Activated naive CD4-positive, alpha-beta T cell (primary cell): ENCODE measurements around the gene TMEM164.
"Not testable (repeated sequence)": the region's sequence is repeated elsewhere in the genome, so short reads cannot be mapped to it uniquely, and the experiment has no call there.

Experiments
- DNase-seq, 4 experiments: peaks; one replicate each; lab custom pipeline; 2025; lab: John Stamatoyannopoulos, UW

The TMEM164 gene

DNA sequence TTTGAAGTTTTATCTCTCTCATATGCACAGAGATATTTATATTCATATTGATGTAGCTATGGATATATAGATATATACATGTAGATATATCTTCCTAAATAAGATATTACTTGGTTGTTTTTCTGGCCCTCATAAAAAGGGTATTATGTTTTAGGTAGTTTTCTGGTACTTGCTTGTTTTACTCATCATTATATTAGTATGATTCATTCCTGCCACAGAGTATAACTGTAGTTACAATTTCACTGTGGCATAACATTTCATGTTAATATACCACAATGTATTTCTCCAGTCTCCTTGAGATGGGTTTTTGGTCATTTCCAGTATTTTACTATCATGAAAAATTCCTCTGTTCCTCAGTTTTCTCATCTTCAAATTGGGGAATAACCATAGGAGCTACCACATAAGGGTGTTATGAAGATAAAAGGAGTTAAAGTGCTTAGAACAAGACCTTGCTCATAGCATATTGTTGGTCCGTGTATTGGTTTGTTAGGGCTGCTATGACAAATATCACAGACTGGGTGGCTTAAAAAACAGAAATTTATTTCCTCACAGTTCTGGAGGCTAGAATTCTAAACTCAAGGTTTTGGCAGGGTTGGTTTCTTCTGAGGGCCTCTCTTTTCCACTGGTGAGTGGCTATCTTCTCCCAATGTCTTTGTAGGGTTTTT is 129.7 kb downstream of the TMEM164 start:
- DNase-seq: no peak

DNA sequence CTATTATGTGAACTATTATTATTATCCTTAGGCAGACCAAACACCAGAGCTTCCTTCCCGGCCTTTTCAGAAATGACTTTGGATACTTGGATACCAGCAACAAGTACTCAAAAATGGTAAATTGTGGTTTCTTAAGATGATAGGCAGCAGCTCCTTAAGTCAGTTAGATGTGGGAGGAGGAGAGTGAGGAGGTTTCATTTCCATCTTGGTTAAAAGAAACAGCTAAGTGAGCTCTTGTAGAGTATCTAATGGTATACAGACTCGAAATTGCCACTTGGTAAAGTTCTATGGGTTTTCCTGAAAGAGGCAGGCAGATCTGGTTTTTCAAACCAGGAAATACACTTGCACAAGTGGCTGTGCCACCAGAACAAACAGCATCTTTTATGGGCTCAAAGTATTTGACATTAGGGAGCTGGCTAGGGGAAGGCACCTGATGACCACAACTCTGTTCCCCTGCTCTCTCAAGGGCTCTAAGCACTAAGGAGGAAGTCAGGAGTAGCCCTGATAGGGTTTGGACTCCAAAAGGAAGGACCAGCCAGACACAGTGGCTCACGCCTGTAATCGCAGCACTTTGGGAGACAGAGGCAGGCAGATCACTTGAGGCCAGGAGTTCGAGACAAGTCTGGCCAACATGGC is 130.9 kb downstream of the TMEM164 start:
- DNase-seq: no peak

DNA sequence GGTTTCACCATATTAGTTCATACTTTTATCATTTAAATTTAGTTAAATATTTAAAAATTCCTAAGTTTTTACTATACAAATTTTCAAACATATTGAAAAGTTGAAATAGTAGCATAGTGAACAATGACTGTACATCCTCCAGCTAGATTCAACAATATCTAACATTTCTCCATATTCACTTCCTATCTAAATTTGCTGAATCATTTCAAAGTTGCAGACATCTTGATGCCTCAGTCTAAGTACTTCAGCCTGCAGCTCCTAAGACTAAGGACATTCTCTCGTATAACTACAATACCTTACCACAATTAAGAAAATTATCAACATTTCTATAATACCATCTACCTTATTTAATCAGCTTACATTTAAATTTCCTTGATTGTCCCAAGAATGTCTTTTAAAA is 132.7 kb downstream of the TMEM164 start:
- no peak for DNase-seq

DNA sequence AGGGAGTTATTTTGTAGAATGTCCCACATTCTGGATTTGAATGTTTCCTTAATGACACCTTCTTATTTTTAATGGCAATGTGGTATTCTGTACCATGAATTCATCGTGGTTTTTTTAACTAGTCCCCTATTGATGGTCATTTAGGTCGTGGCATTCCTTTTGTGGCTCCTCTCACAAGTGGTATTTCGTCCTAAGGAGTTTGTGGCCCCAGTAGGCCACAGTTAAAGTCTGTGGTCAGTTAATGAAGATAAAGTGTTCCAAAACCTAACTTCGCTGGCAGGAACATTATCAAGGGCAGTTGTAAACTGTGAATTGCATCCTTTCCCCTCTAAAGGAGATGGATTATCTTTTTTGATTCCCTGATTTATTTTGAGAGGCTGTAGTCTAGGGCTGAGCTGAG is 133.2 kb downstream of the TMEM164 start:
- DNase-seq: no peak

DNA sequence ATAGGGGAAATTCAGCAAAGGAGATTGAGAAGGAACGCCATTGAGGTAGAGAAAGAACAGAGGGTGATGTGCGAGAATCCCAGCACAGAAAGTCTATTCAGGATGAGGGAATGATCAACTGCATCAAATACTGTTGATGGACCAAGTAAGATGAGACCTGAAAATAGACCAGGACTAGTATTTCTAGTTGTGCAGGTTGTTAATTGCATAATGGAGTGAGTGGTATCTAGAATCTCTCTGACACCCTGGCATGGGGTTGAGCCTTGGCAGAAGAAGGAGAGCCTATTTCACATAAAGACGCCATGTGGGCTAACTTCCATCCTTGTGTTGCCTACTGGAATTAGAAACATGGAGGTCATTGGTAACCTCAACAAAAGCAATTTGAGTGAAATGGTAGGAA is 135.6 kb downstream of the TMEM164 start:
- DNase-seq: no peak

DNA sequence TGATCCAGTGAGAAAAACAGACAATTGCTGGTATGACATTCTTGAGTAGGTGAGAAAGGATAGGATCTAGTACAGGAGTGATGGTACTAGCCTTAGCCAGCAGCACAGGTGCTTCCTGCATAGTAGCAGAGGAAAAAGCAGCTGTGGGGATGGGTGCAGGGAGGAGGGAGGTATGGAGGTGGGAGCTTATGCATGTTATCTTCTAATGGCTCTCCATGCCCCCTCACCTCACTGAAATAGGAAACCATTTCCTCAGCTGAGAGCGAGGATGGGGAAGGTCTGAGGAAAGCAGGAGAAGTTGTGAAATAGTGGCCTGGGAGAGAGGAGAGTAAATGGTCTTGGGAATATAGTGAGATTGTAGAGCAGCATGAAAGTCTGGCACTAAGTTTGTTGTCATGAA is 136.3 kb downstream of the TMEM164 start:
- no peak for DNase-seq

DNA sequence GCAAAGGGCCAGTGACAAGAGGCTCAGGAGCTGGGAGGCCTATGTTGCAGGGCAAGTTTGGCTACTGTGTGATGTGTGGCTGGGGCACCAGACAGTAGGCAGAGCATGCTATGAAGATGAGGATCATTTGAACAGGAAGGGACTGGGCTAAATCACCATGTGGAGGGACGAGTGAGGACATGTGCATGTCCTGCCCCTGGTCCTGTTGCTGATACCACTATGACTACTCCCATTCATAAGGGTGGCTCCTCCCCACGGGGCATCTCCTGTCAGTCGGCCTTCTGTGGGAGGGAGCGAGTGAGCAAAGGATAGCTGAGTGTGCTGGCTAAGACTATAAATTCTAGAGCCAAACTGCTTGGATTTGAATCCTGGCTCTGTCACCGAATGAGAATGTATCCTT is 139.2 kb downstream of the TMEM164 start:
- no peak for DNase-seq

DNA sequence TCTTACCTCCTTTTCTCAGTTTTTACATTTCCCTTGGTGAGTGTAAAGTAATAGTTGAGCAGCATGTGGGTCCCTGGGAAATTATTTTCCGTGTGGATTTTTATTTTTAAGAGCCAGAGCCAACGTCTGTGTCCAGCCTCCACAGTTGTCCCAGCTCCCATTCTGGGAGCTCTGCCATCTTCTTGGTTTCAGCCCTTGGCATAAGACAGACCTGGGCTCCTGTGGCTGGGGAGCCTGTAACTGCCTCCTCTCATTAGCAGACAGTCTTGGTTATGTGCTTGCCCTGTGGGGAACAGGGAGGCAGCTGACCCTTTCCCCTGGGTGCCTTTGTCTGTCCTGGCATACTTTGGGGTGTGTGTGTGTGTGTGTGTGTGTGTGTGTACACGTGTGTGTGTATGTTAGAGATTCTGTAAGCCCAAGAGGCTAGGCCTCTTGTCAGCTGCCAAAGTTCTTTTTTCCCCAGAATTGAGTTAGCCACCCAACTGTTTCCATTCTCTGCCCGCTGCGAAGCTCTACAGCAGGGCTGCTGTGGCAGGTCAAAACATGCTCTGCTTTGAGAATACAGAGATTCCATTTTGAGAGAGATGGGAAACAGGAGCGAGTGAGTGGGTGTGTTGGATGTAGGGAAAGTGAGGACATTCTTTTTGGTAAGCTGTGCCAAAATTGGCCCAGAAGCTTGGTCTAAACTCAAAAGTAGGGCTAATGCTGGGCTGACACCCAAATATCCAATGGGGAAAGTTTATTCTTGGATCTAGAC is 140.7 kb downstream of the TMEM164 start:
- no peak for DNase-seq

DNA sequence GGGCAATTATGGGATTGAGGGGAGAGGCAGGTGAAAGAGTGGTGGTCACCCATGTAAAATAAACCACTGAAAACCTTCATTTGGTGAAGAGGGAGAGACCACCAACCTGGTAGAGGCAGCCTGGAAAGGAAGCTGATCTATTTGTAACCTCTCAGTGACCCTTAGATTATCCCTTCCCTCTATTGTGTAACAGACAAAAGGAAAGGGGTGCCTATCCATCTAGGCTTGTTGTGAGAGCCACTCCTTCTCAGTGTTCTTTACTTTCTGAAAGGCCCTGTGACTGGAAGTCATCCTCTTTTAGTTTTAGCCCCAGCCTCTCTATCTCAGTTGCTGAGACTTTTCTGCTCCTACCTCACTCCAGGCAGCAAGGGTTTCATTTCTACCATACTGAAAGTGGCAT is 142.4 kb downstream of the TMEM164 start:
- DNase-seq: no peak

DNA sequence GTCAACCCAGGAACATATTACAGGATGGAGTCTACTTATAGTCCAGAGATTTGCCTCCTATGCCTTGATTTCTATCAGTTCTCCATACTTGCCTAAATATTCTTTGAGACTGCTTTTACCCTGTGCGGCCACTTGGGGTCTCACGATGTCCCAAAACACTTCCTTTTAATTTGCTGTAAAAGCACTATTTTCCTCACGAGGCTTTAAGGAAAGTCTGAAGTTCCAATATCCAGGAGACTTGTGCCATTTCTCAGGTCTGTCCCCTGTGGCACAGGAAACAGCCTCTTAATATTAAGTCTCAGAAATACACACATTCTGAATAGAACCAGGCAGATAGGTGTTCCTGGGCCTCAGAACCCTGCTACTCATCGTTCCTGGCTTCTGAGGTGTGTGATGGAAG is 142.9 kb downstream of the TMEM164 start:
- no peak for DNase-seq

DNA sequence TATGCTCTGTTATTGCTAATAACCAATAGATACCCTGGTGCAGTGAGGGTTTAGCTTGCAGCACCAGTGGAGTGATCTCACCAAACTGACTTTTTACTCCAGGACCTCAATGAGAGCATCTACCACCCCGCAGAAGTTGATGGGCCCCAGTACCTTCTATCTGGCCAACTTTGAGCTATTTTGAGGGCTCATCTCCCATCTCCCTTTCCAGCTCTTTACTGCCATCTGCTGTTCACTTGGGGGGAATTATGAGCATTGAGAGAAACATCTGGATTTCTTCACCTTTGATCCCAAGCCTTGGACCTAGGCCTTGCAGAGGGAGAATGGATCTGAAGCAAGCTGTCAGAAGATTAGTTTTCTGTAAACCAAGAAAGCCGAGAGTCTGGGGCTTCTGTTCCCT is 143.6 kb downstream of the TMEM164 start:
- no peak for DNase-seq

DNA sequence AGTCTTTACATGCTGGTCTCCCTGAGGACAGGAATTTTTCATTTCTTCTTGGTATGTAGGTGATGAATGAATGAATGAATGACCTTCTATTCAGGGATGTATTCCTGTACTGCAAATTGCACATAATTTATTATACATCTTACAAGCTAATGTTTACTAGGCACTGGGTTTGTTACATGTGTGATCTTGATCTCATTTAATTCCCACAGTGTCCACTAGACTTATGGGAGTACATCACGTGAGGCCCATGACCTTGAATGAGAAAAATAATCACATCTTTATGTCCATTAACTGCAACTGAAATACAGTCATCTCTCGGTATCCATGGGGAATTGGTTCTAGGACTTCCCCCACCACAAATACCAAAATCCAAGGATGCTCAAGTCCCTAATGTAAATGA is 150.3 kb downstream of the TMEM164 start:
- DNase-seq: no peak

DNA sequence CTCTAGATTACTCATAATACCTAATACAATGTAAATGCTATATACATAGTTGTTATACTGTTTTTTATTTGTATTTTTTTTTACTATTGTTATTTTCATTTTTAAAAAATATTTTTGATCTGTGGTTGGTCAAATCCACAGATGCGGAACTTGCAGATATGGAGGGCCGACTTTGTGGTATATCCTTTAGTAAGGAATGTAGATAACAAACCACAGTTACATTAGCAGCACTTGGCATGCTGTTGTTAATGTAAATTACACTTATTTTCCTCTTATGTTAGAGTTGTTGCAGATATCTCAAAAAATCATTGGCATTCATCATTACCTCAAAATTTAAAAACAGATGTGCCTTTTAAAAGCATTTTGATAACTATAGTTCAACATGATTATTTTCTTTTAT is 151.0 kb downstream of the TMEM164 start:
- no peak for DNase-seq

DNA sequence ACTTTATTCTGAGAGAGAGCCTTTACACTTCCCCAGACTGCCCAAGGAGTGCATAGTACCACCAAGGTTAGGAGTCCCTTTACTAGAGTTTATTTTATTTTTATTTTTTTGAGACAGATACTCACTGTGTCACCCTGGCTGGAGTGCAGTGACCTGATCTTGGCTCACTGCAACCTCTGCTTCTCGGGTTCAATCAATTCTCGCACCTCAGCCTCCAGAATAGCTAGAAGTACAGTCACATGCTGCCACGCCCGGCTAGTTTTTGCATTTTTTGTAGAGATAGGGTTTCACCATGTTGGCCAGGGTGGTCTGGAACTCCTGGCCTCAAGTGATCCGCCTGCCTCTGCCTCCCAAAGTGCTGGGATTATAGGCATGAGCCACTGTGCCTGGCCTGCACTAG is 151.4 kb downstream of the TMEM164 start:
- not testable (repeated sequence) for DNase-seq

DNA sequence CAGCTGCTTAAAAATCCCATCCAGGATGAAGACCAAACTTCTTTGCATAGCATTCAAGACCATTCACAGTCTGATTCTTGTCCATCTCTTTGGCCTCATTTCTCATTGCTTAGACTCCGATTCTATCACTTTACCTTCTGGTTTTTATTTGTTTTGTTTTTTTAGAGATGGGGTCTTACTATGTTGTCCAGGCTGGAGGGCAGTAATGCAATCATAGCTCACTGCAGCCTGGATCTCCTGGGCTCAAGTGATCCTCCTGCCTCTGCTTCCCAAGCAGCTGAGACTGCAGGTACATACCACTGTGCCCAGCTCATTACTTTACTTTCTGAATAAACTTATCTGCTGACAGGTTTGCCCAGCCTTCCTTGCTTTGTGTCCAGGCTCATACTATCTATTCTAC is 152.8 kb downstream of the TMEM164 start:
- DNase-seq: no peak

DNA sequence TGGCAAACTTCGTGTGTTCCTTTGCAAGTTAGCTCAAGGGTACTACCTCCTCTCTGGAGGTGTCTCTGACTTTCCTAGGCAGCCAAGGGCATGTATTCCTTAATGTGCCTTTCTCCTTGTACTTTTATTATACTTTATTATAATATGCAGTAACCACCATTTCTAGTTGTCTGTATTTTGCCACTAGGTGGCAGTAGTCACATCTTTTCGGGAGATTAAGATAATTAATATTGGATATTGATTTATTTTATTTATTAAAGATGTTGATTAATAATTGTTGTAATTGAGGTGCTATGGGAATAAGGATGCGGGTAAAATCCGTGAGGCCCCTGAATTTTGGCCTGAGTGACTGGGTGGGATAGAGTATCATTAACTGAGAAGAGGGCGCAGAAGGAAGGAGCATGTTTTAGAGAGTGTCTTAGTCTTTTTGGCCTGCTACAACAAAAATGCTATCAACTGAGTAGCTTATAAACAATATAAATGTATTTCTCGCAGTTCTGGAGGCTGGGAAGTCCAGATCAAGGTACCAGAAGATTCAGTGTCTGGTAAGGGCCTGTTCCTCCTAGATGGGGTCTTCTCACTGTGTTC is 153.3 kb downstream of the TMEM164 start:
- DNase-seq: no peak

DNA sequence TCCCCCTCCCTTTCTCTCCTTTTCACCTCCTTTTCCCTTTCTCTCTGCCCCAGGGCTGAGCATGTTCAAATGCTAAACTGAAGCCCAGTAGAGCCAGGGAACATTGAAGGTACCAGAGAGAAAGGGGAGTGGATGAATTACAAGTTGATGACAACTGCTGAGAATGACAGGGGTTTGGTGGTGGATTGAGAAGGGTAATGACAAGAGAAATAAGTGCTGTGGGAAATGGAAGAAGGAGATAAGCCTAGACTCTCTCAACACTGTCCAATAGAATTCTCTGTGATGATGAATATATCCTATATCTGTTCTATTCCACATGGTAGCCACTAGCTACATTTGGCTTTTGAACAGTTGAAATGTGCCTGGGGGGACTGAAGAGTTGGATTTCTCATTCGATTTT is 154.5 kb downstream of the TMEM164 start:
- no peak for DNase-seq

DNA sequence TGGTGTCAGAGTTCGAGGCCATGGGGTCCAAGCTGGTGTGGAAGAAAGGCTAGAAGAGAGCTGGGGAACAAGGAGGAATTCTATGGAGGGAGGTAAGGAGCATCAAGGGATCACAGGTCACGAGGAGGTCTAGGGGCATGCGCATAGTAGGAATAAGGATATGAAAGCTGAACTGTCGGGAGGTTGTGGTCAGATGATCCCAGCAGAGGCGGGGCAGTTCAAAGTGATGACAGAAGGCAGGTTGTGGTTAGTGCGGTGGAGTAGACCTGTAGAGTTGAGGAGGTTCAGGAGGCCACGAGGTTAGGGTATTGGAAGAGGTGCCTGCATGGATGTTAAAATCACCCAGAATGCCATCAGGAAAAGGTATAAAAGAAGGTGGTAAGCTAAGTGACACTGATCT is 156.3 kb downstream of the TMEM164 start:
- no peak for DNase-seq

DNA sequence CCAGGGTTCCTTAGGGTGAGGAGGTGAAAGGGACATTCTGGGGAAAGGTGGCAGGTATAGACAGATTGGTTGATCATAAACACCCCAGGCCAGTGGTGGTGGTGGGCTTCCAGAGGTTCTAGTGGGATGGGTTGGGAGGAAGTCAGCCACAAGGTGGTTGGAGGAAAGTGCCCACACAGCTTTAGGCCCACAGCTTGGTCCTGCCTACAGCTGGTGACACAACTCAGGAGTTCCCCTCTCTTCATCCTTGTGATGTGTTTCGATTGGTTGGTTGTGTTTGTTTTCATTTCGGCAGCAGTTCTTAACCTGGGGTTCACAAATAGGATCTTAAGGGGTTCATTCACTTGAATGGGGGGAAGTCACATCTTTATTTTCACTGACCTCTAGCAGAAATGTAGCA is 157.0 kb downstream of the TMEM164 start:
- no peak for DNase-seq

DNA sequence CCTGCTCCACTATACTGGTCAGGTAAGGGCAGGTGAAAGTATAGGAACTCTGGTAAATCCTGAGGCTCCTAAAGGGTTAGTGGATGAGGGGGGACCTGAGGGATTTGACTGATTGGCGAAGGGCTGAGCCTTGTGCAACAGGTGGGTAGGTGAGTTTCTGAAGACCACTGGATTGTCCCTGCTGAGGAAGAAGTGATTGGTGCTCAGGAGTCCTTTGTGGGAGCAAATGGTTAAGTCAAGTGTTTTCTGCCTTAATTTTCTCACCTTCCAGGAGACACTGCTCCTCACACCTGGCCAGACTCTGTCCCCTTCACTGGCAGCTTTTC is 158.4 kb downstream of the TMEM164 start:
- DNase-seq: no peak

DNA sequence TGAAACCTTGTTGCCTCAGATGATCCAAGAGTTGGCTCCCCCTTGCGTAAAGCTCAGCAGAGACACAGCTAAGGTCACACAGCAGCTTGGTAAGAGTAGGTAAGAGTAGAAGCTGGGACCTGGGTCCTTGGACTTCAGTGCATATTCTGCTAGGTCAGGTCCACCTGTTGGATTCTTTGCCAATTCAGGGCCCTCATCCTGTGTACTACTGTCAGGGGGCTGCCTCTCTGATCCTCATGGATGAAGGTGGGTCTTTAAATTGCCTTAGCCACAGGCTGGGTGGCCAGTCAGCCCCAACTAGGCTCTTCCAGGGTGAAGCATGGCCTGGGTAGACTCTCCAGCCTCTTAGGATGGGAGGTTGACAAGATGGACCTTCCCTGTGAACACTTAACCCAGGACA is 159.2 kb downstream of the TMEM164 start:
- DNase-seq: no peak

DNA sequence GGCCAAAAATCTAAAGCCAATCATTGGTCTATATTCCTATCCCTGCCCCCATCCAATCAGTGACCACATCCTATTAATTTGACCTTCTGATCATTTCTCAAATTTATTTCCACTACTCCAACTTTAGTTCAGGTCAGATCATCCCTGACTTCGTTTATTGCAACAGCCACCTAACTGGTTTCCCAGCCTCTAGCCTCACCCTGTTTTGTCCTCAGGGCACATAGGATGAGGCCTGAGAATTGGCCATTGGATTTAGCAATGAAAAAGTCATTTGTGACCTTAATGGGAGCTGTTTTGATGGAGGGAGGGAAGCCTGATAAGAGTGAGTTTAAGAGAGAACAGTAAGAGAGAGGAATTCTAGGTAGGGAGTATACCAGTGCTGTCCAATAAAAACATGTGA is 160.0 kb downstream of the TMEM164 start:
- DNase-seq: no peak

DNA sequence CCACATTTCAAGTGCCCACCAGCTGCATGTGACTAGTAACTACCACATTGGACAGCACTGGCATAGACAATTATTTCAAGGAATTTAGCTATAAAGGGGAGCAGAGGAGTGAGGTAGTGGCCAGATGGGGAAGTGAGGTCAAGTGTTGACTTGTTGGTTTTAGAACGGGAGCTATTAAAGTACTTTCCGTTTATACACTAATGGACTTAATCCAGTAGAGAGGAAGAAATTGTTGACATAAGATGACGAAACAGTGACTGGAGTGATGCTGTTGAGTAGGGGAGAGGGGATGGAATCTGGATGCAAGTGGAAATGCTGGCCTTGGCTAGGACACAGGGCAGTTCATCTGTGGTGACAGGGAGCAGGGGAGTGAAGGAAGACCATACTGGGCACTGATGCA is 160.6 kb downstream of the TMEM164 start:
- no peak for DNase-seq
